AG09319 (cell line): ENCODE data around the gene KRTAP10-4.

Experiments
- DNase-seq: peaks from one replicate; pipeline ENCODE4 v3.0.0-alpha.2; 2010; ENCODE audit warnings: low read depth; ENCODE audit errors: extremely low read depth
- TF ChIP-seq, protein P1 (sequence below): IDR thresholded peaks from 2 replicates; pipeline ENCODE4 v1.5.1; 2011; ENCODE audit warnings: low read depth, mild to moderate bottlenecking, inconsistent platforms, low read length, moderate library complexity

Gene KRTAP10-4

DNA sequence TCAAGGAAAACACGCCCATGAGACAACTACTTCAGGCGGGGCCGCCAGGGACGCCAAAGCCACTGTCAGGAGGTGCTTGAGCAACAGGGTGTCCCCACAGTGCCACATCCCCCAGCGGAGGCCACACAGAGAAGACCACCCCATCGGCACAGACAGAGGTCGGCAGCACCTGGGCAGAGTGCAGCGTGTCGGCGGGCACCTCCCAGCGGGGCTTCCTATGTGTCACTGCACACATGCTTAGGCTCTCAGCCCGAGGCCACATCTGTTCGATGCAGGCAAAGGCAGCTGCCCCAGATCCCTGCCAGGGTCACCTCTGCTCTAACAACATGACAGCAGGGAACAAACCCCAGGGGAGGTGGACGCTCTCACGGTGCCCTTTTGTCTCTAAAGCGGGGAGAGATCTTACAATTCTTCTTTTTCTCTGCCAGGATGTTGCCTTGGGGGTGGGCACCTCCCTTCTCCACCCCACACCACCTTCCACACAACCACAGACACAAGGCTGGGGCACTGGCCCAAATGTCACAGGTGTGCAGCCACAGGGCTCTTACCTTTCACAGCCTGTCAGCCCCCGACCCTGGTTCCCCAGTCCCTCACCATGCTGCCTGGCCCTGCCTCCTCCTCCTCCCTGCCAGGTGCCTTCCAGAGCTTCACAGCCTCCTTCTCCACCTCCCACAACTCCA lies 42.5 kb downstream of the KRTAP10-4 start:
- DNase-seq: no peak
- TF ChIP-seq, protein P1, sequence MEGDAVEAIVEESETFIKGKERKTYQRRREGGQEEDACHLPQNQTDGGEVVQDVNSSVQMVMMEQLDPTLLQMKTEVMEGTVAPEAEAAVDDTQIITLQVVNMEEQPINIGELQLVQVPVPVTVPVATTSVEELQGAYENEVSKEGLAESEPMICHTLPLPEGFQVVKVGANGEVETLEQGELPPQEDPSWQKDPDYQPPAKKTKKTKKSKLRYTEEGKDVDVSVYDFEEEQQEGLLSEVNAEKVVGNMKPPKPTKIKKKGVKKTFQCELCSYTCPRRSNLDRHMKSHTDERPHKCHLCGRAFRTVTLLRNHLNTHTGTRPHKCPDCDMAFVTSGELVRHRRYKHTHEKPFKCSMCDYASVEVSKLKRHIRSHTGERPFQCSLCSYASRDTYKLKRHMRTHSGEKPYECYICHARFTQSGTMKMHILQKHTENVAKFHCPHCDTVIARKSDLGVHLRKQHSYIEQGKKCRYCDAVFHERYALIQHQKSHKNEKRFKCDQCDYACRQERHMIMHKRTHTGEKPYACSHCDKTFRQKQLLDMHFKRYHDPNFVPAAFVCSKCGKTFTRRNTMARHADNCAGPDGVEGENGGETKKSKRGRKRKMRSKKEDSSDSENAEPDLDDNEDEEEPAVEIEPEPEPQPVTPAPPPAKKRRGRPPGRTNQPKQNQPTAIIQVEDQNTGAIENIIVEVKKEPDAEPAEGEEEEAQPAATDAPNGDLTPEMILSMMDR: no peak

DNA sequence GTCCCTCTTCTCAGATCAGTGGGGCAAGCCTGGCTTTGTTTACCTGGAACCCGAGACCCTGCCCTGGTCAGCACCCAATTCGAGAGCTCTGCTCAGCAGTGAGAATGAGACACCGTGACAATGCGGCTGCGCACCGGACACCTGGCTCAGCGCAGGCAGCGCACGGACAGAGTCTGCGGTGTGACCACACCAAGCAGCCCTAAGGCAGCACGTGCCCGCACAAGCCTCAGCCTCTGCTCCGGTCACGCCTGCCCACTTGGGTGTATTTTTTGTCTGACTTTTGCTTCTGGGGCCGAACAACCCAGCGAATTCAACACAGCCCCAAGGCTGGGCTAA lies 43.0 kb downstream of the KRTAP10-4 start:
- TF ChIP-seq, protein P1: no peak
- no peak for DNase-seq

DNA sequence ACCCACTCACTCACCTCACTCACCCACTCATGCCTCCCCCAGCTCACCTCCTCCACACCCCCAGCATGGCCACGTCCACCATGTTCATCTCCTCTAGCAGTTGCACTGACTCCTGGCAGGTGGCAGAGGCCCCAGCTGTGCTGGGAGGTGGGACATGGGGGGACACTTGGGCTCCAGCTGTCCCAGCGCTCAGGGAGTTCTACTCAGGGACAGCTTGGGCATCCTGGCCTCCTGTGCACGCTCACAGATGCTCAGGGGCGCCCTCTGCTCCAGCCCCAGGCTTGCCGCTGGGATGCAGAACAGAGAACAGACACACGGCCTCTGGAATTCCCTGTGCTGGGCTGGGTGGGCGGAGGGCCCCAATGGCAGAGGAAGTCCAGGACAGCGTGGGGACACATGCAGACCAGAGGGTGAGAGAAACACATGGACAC lies 43.6 kb downstream of the KRTAP10-4 start:
- TF ChIP-seq, protein P1: no peak
- DNase-seq: no peak

DNA sequence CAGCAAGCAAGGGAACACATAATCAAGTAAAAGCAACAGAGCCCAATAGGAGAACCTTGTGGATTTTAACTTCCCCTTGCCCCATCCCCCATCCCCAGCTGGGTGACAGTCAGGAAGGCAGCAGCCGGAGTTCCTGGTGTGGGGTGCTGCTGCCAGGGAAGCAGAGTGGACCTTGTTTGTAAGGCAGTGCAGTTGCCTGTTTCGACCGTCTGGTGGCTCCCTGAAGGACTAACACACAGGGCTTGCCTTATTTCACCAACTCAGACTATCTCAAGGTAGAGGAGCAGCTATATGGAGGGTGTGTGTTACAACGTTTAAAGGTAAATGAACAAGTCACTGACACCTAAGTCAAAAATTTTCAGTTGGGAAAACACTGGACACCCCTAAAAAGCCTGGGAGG lies 45.0 kb downstream of the KRTAP10-4 start:
- TF ChIP-seq, protein P1: no peak
- DNase-seq: no peak

DNA sequence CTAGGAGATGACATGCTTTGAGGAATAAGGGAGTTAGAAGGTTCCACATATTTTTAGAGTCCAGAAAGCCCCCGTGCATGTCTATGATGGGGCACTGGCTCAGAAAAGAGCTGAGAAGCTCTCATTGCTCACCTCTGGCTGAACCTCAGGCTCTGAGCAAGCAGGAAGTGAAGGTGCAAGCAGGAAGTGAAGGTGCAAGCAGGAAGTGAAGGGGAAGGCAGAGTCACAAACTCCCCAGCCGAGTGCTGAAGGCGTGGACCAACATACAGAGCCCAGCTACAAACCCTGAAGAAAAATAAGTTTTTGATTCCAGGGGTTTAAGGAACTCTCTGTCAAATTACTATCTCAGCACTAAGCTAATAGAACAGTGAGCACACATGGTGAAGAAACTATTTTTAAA lies 45.4 kb downstream of the KRTAP10-4 start:
- DNase-seq: no peak
- TF ChIP-seq, protein P1: no peak

DNA sequence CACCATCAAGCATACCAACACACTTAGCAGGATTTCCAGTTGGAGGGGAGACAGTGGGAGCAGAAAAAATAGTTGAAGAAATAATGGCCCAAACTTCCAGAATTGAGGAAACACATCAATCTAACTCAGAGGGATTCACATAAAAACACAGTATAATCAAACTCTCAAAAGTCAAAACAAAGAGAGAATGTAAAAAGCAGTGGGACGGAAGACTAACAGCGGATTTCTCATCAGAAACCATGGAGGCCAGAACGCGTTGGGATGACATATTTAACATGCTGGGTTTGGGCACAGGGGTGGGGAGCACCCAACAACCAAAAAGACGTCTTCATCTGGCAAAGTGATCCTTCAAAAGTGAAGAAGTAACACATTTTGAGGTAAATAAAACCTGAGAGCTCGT lies 46.4 kb downstream of the KRTAP10-4 start:
- TF ChIP-seq, protein P1: no peak
- DNase-seq: no peak

DNA sequence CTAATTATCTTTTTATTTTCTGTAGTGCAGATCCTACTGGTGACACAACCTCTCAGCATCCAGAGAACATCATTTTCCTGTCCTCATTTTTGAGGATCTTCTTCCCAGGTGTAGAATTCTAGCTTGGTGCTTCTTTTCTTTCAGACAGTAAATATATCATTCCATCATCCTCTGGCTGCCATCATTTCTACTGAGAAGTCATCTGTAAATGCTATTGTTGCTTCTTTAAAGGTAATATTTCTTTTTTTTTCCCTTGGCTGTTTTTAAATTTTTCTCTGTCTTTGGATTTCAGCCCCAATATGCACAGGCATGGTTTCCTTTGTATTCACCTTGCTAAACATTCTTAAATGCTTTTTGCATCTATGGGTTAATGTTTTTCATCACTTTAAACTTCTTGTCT lies 50.0 kb downstream of the KRTAP10-4 start:
- DNase-seq: no peak
- TF ChIP-seq, protein P1: no peak
